ENCODE data around the gene EPS8.
A peak's percentile ranks its signal among the peaks of the same experiment; 100 is the strongest.

The EPS8 gene

GRCh38 chr12:15589328-15590032 lies 199.7 kb downstream of the EPS8 start:
- TF ChIP-seq CTCF (conservative IDR thresholded peaks at IDR 0.05) (no peak), ZFX (IDR thresholded peaks at IDR 0.05) (no peak)
- H3K27ac ChIP-seq = no peak overlapping the region

- TF ChIP-seq ZFX (IDR thresholded peaks at IDR 0.05) = no peak
- peak; percentile 86 for TF ChIP-seq CTCF (conservative IDR thresholded peaks at IDR 0.05)
- no peak overlapping the region for H3K27ac ChIP-seq
Observed at GRCh38 chr12:15584366-15585041, 204.7 kb downstream of the EPS8 start.

- no peak overlapping the region for H3K27ac ChIP-seq
- TF ChIP-seq ZFX (IDR thresholded peaks at IDR 0.05) (no peak), CTCF (conservative IDR thresholded peaks at IDR 0.05) (no peak)
Observed at GRCh38 chr12:15583804-15584203, 205.4 kb downstream of the EPS8 start.

GRCh38 chr12:15581006-15581405 lies 208.2 kb downstream of the EPS8 start:
- H3K27ac ChIP-seq = no peak overlapping the region
- no peak for TF ChIP-seq ZFX (IDR thresholded peaks at IDR 0.05)
- no peak for TF ChIP-seq CTCF (conservative IDR thresholded peaks at IDR 0.05)

GRCh38 chr12:15580431-15580830 lies 208.8 kb downstream of the EPS8 start:
- TF ChIP-seq CTCF (conservative IDR thresholded peaks at IDR 0.05) (no peak), ZFX (IDR thresholded peaks at IDR 0.05) (no peak)
- H3K27ac ChIP-seq = no peak overlapping the region

- TF ChIP-seq CTCF (conservative IDR thresholded peaks at IDR 0.05) (no peak), ZFX (IDR thresholded peaks at IDR 0.05) (no peak)
- H3K27ac ChIP-seq = no peak overlapping the region
Observed at GRCh38 chr12:15575671-15576541, 213.3 kb downstream of the EPS8 start.

GRCh38 chr12:15574353-15574752 lies 214.8 kb downstream of the EPS8 start:
- TF ChIP-seq ZFX (IDR thresholded peaks at IDR 0.05) (no peak), CTCF (conservative IDR thresholded peaks at IDR 0.05) (no peak)
- no peak overlapping the region for H3K27ac ChIP-seq

Data from C4-2B (cell line).